HepG2 (cell line): ENCODE data around the gene THSD4. TPM values are rescaled to one million over a fixed set of nuclear protein-coding genes. Genes with fewer than 3 reads are reported as not detected.

Source experiments
- GATA4 ChIP-seq: sonication (generic); IDR thresholded peaks from 2 replicates; pipeline ENCODE4 v1.6.1; 2016; ENCODE audit warnings: antibody characterized with exemption, low read depth, borderline replicate concordance
- HOXD1 ChIP-seq: sonication (generic); formaldehyde crosslinking; IDR thresholded peaks from 2 replicates; pipeline ENCODE4 v1.5.0; 2020; ENCODE audit warnings: missing genetic modification reagents
- IRF2 ChIP-seq: IDR thresholded peaks from 2 replicates; pipeline ENCODE4 v1.6.1; 2018; ENCODE audit warnings: missing genetic modification reagents, missing compliant biosample characterization
- KAT8 ChIP-seq: IDR thresholded peaks from 2 replicates; pipeline ENCODE4 v1.6.1; 2016; ENCODE audit warnings: missing genetic modification reagents, missing compliant biosample characterization
- NCOA2 ChIP-seq: sonication (generic); formaldehyde crosslinking; IDR thresholded peaks from 2 replicates; pipeline ENCODE4 v1.8.0; 2022; ENCODE audit warnings: inconsistent platforms
- PHF21A ChIP-seq: sonication (generic); formaldehyde crosslinking; IDR thresholded peaks from 2 replicates; pipeline ENCODE4 v1.5.0; 2020; ENCODE audit warnings: mild to moderate bottlenecking, missing genetic modification reagents
- RBM39 ChIP-seq: fragments of 200-400 bp; formaldehyde crosslinking; IDR thresholded peaks from one replicate; pipeline ENCODE4 v1.6.1; 2018; ENCODE audit warnings: antibody characterized with exemption, mild to moderate bottlenecking, low read depth, low read length; ENCODE audit not compliant: poor library complexity, severe bottlenecking
- SETDB1 ChIP-seq: sonication (generic); formaldehyde crosslinking; IDR thresholded peaks from 2 replicates; pipeline ENCODE4 v1.5.1; 2020; ENCODE audit warnings: missing genetic modification reagents, mild to moderate bottlenecking, borderline replicate concordance
- SMC3 ChIP-seq: IDR thresholded peaks from 2 replicates; pipeline ENCODE4 v1.6.1; 2011; ENCODE audit warnings: low read length, improper control_type of control experiment
- SSRP1 ChIP-seq: IDR thresholded peaks from 2 replicates; pipeline ENCODE4 v1.6.1; 2016; ENCODE audit warnings: control low read depth
- TCF7L2 ChIP-seq: IDR thresholded peaks from 2 replicates; pipeline ENCODE4 v1.6.1; 2011; ENCODE audit warnings: mild to moderate bottlenecking, low read depth, low read length, moderate library complexity
- ZNF136 ChIP-seq: sonication (generic); formaldehyde crosslinking; IDR thresholded peaks from 2 replicates; pipeline ENCODE4 v1.8.1; 2022; ENCODE audit warnings: low read depth, mild to moderate bottlenecking, moderate library complexity, missing genetic modification reagents
- ZNF572 ChIP-seq: sonication (generic); formaldehyde crosslinking; IDR thresholded peaks from 2 replicates; pipeline ENCODE4 v1.5.1; 2020; ENCODE audit warnings: mild to moderate bottlenecking, missing genetic modification reagents
- ZNF7 ChIP-seq: IDR thresholded peaks from 2 replicates; pipeline ENCODE4 v1.6.1; 2016; ENCODE audit warnings: missing biosample characterization, missing genetic modification reagents
- ZNF766 ChIP-seq: sonication (generic); formaldehyde crosslinking; IDR thresholded peaks from 2 replicates; pipeline ENCODE4 v1.5.0; 2020; ENCODE audit warnings: missing genetic modification reagents, borderline replicate concordance
- polyA plus RNA-seq, 8 experiments: library from polyadenylated mRNA; depleted of rRNA in 3 of 8; stranded (reverse) in 7 of 8; unstranded in 1 of 8; fragments of >200 nt; fragmentation: Illumina TruSeq in 4 of 8; extraction: Trizol in 4 of 8; gene quantifications; 2 replicates each; pipeline versions ENCODE4 v1.2.1 to v1.2.3, GENCODE V29; 2011 to 2016; ENCODE audit warnings: low read depth in 4 of 8, missing spikeins in 1 of 8, mixed read lengths in 1 of 8; ENCODE audit not compliant: insufficient read depth in 1 of 8
- total RNA-seq, 5 experiments: library from RNA; depleted of rRNA; stranded (reverse); fragments of >200 nt; fragmentation: Illumina TruSeq; extraction: Trizol; gene quantifications; 2 replicates each; pipeline ENCODE4 v1.2.3, GENCODE V29; 2016; ENCODE audit warnings: low read depth in 1 of 5
- TF ChIP-seq, protein P1 (sequence below): sonication (generic); formaldehyde crosslinking; IDR thresholded peaks from 2 replicates; pipeline ENCODE4 v1.4.0; 2020; ENCODE audit warnings: missing genetic modification reagents
- TF ChIP-seq, protein P2 (sequence below): sonication (generic); formaldehyde crosslinking; IDR thresholded peaks from one replicate; pipeline ENCODE4 v1.5.1; 2020; ENCODE audit warnings: mild to moderate bottlenecking, missing genetic modification reagents; ENCODE audit errors: not compliant biosample characterization
- TF ChIP-seq, protein P3 (sequence below): IDR thresholded peaks from 2 replicates; pipeline ENCODE4 v1.6.1; 2016; ENCODE audit warnings: missing genetic modification reagents, missing compliant biosample characterization
- TF ChIP-seq, protein P4 (sequence below): IDR thresholded peaks from 2 replicates; pipeline ENCODE4 v1.6.1; 2016; ENCODE audit warnings: missing compliant biosample characterization, missing genetic modification reagents, borderline replicate concordance

Gene THSD4
- total and polyA plus RNA-seq, 2 of the 13 experiments (the other 11 are each of a cell fraction or from before 2014, with no cell fraction given): 0.07 to 0.21 TPM

DNA sequence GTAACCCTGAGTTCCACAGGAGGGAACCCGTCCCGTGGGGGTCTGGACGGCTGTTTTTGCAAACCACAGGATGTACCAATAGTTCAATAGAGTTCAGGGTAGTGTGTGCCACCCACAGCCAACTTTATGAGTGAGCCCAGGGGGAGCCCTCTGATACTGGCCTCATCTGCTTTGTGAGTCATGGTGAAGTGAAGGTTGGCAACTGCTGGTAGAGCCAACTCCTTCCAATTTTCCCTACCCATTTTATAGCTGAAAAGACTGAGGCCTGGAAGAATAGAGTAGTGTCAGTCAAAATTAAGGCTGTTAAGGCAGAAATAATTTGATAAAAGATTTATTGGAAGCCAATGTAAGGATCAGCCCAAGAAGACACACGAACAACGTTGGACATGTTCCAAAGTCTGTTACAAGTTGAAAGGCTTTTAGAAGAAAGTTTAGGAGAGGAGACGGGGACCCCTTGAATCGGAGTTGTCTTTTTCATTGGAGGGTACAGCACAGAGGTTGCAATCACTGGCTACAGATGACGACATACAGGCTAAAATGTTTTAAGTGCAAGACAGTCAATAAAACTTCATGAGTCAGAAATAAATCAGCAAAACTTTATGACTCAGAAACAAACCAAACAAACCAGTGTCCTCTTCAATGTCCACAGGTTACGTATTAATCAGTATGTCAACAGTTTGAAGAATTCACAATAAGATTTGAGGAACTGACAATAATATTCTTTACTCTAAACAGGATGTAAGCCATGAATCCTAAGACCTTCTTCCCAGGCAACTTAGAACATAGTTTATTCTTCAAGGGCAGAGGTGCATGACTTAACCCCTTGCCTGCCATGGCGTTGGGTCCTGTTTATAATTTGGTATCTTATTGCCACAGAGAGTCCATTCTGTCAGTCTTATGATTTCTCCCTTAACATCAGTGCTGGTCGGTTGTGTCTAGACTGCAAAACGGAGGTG lies 632.1 kb downstream of the THSD4 start (continued):
- no peak for TF ChIP-seq SSRP1 (CRISPR knock-in tag)
- peak; percentile 71; the same call in 1 of the 2 replicates for TF ChIP-seq NCOA2
- no peak for TF ChIP-seq SMC3
- TF ChIP-seq, protein P1, sequence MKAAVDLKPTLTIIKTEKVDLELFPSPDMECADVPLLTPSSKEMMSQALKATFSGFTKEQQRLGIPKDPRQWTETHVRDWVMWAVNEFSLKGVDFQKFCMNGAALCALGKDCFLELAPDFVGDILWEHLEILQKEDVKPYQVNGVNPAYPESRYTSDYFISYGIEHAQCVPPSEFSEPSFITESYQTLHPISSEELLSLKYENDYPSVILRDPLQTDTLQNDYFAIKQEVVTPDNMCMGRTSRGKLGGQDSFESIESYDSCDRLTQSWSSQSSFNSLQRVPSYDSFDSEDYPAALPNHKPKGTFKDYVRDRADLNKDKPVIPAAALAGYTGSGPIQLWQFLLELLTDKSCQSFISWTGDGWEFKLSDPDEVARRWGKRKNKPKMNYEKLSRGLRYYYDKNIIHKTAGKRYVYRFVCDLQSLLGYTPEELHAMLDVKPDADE: no peak
- TF ChIP-seq KAT8: 0 out of 2 replicates have a peak, but pooled peaks have one; percentile 16
- TF ChIP-seq IRF2 (CRISPR knock-in tag): peak; percentile 29; the same call in 1 of the 2 replicates
- TF ChIP-seq, protein P2, sequence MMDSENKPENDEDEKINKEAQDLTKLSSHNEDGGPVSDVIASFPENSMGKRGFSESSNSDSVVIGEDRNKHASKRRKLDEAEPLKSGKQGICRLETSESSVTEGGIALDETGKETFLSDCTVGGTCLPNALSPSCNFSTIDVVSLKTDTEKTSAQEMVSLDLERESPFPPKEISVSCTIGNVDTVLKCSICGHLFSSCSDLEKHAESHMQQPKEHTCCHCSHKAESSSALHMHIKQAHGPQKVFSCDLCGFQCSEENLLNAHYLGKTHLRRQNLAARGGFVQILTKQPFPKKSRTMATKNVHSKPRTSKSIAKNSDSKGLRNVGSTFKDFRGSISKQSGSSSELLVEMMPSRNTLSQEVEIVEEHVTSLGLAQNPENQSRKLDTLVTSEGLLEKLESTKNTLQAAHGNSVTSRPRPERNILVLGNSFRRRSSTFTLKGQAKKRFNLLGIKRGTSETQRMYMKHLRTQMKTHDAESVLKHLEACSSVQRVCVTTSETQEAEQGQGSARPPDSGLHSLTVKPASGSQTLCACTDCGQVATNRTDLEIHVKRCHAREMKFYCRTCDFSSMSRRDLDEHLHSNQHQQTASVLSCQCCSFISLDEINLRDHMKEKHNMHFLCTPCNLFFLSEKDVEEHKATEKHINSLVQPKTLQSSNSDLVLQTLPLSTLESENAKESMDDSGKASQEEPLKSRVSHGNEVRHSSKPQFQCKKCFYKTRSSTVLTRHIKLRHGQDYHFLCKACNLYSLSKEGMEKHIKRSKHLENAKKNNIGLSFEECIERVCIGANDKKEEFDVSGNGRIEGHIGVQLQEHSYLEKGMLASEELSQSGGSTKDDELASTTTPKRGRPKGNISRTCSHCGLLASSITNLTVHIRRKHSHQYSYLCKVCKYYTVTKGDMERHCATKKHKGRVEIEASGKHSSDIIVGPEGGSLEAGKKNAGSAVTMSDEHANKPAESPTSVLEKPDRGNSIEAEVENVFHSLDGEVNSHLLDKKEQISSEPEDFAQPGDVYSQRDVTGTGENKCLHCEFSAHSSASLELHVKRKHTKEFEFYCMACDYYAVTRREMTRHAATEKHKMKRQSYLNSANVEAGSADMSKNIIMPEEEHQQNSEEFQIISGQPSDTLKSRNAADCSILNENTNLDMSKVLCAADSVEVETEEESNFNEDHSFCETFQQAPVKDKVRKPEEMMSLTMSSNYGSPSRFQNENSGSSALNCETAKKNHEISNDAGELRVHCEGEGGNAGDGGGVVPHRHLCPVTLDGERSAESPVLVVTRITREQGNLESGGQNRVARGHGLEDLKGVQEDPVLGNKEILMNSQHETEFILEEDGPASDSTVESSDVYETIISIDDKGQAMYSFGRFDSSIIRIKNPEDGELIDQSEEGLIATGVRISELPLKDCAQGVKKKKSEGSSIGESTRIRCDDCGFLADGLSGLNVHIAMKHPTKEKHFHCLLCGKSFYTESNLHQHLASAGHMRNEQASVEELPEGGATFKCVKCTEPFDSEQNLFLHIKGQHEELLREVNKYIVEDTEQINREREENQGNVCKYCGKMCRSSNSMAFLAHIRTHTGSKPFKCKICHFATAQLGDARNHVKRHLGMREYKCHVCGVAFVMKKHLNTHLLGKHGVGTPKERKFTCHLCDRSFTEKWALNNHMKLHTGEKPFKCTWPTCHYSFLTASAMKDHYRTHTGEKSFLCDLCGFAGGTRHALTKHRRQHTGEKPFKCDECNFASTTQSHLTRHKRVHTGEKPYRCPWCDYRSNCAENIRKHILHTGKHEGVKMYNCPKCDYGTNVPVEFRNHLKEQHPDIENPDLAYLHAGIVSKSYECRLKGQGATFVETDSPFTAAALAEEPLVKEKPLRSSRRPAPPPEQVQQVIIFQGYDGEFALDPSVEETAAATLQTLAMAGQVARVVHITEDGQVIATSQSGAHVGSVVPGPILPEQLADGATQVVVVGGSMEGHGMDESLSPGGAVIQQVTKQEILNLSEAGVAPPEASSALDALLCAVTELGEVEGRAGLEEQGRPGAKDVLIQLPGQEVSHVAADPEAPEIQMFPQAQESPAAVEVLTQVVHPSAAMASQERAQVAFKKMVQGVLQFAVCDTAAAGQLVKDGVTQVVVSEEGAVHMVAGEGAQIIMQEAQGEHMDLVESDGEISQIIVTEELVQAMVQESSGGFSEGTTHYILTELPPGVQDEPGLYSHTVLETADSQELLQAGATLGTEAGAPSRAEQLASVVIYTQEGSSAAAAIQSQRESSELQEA (CRISPR knock-in tag): no peak
- TF ChIP-seq ZNF572 (CRISPR knock-in tag): no peak
- no peak for TF ChIP-seq ZNF766 (CRISPR knock-in tag)
- TF ChIP-seq, protein P3, sequence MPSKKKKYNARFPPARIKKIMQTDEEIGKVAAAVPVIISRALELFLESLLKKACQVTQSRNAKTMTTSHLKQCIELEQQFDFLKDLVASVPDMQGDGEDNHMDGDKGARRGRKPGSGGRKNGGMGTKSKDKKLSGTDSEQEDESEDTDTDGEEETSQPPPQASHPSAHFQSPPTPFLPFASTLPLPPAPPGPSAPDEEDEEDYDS (CRISPR knock-in tag): peak; percentile 39; the same call in 1 of the 2 replicates
- TF ChIP-seq TCF7L2: no peak
- TF ChIP-seq RBM39: no peak
- TF ChIP-seq SETDB1 (CRISPR knock-in tag): no peak
- no peak for TF ChIP-seq ZNF7 (CRISPR knock-in tag)
- TF ChIP-seq HOXD1 (CRISPR knock-in tag): no peak
- TF ChIP-seq, protein P4, sequence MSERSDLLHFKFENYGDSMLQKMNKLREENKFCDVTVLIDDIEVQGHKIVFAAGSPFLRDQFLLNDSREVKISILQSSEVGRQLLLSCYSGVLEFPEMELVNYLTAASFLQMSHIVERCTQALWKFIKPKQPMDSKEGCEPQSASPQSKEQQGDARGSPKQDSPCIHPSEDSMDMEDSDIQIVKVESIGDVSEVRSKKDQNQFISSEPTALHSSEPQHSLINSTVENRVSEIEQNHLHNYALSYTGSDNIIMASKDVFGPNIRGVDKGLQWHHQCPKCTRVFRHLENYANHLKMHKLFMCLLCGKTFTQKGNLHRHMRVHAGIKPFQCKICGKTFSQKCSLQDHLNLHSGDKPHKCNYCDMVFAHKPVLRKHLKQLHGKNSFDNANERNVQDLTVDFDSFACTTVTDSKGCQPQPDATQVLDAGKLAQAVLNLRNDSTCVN (CRISPR knock-in tag): no peak
- TF ChIP-seq GATA4: no peak; the same call in 1 of the 2 replicates
- no peak for TF ChIP-seq ZNF136 (CRISPR knock-in tag)
- TF ChIP-seq PHF21A (CRISPR knock-in tag): no peak
